ENCODE measurements around the gene PDZRN4.

- TF ChIP-seq CTCF (IDR thresholded peaks at IDR 0.05; ENCODE audit: insufficient read depth, low read length, poor library complexity, severe bottlenecking) (no peak), EZH2phosphoT487 (conservative IDR thresholded peaks at IDR 0.05; ENCODE audit: low read length) (no peak)
Measured at GRCh38 chr12:41504976-41505375, 316.9 kb downstream of the PDZRN4 start.
